GM23338 (cell line): Measurements from ENCODE around the gene TTYH3. TPM values are rescaled to one million over a fixed set of nuclear protein-coding genes. Genes with fewer than 3 reads are reported as not detected.

Source experiments
- ATAC-seq: fragments of 200-7000 bp; cut with Tn5 transposase; 3 replicates; pipeline ENCODE4 v1.9.1; 2020
- DNase-seq: peaks from one replicate; pipeline ENCODE4 v3.0.0-alpha.2; 2015; ENCODE audit warnings: low spot score
- H2AFZ ChIP-seq: fragments of 200-600 bp; sonication (generic); 2 replicates; pipeline ENCODE4 v1.8.0; 2016; ENCODE audit warnings: antibody characterized with exemption, mild to moderate bottlenecking, moderate library complexity
- H3F3A ChIP-seq: fragments of 200-600 bp; sonication (generic); replicated peaks from 2 replicates; pipeline ENCODE4 v1.8.0; 2017; ENCODE audit warnings: antibody characterized with exemption, mixed run types, low read depth
- H3K27ac ChIP-seq: fragments of 200-600 bp; sonication (generic); 2 replicates; pipeline ENCODE4 v1.6.1; 2016; ENCODE audit warnings: low read depth
- H3K27me3 ChIP-seq: fragments of 200-600 bp; sonication (generic); 2 replicates; pipeline ENCODE4 v1.8.0; 2016; ENCODE audit warnings: mild to moderate bottlenecking, mixed run types, moderate library complexity; ENCODE audit not compliant: insufficient read depth
- H3K36me3 ChIP-seq: fragments of 200-600 bp; sonication (generic); 2 replicates; pipeline ENCODE4 v1.8.0; 2016; ENCODE audit warnings: mild to moderate bottlenecking; ENCODE audit not compliant: insufficient read depth
- H3K4me1 ChIP-seq: fragments of 200-600 bp; sonication (generic); 2 replicates; pipeline ENCODE4 v1.8.0; 2016; ENCODE audit warnings: mild to moderate bottlenecking, moderate library complexity; ENCODE audit not compliant: insufficient read depth
- H3K4me2 ChIP-seq: fragments of 200-600 bp; sonication (generic); 2 replicates; pipeline ENCODE4 v1.7.1; 2017; ENCODE audit warnings: mixed run types
- H3K4me3 ChIP-seq: fragments of 200-600 bp; sonication (generic); 2 replicates; pipeline ENCODE4 v1.6.1; 2016; ENCODE audit warnings: mixed run types
- H3K79me2 ChIP-seq: fragments of 200-600 bp; sonication (generic); replicated peaks from 2 replicates; pipeline ENCODE4 v1.8.0; 2017; ENCODE audit warnings: mild to moderate bottlenecking; ENCODE audit not compliant: insufficient read depth
- H3K9me2 ChIP-seq: fragments of 200-600 bp; sonication (generic); 2 replicates; pipeline ENCODE4 v1.8.0; 2017; ENCODE audit not compliant: insufficient read depth
- H4K20me1 ChIP-seq: fragments of 200-600 bp; sonication (generic); replicated peaks from 2 replicates; pipeline ENCODE4 v1.8.0; 2017; ENCODE audit warnings: mild to moderate bottlenecking; ENCODE audit not compliant: insufficient read depth
- H3K27ac Mint-ChIP-seq: 2 replicates; pipeline ENCODE4 v1.8.0; 2020; ENCODE audit warnings: inconsistent platforms, mild to moderate bottlenecking, moderate library complexity, mixed read lengths
- H3K27me3 Mint-ChIP-seq: 3 replicates; pipeline ENCODE4 v1.8.0; 2022; ENCODE audit warnings: low read depth, mild to moderate bottlenecking, moderate library complexity, mixed read lengths, inconsistent platforms; ENCODE audit not compliant: insufficient read depth, poor library complexity
- H3K36me3 Mint-ChIP-seq: 3 replicates; pipeline ENCODE4 v1.8.0; 2021; ENCODE audit warnings: low read depth, mild to moderate bottlenecking, inconsistent platforms, moderate library complexity, mixed read lengths
- H3K4me1 Mint-ChIP-seq: 3 replicates; pipeline ENCODE4 v1.8.0; 2020; ENCODE audit warnings: mild to moderate bottlenecking, inconsistent platforms, mixed read lengths
- H3K4me3 Mint-ChIP-seq: 3 replicates; pipeline ENCODE4 v1.8.0; 2021; ENCODE audit warnings: moderate library complexity, mild to moderate bottlenecking, inconsistent platforms, mixed read lengths
- H3K9me3 Mint-ChIP-seq: 3 replicates; pipeline ENCODE4 v1.8.0; 2020; ENCODE audit warnings: moderate library complexity, mild to moderate bottlenecking, inconsistent platforms, mixed read lengths
- CREB1 ChIP-seq: fragments of 250-450 bp; sonication (Bioruptor Pico); IDR thresholded peaks from 2 replicates; pipeline ENCODE4 v1.5.0; 2020; ENCODE audit warnings: low read depth, mild to moderate bottlenecking, moderate library complexity
- CTCF ChIP-seq, 2 experiments: fragments of 200-600 bp in 1 of 2; sonication (generic) in 1 of 2; conservative IDR thresholded peaks; 2 replicates each; pipeline versions ENCODE4 v1.5.1 to v1.6.1; 2016 to 2017; ENCODE audit warnings: antibody characterized with exemption in 2 of 2, low read depth in 2 of 2, mild to moderate bottlenecking in 2 of 2, moderate library complexity in 1 of 2
- EZH2phosphoT487 ChIP-seq: fragments of 200-600 bp; sonication (generic); IDR thresholded peaks from one replicate; pipeline ENCODE4 v1.8.1; 2018; ENCODE audit warnings: antibody characterized with exemption; ENCODE audit not compliant: unreplicated experiment
- NANOG ChIP-seq: IDR thresholded peaks from 2 replicates; pipeline ENCODE4 v1.6.1; 2016; ENCODE audit warnings: antibody characterized with exemption, borderline replicate concordance
- POLR2AphosphoS5 ChIP-seq: IDR thresholded peaks from 2 replicates; pipeline ENCODE4 v1.6.1; 2016; ENCODE audit warnings: antibody characterized with exemption, low read depth
- STAT1 ChIP-seq: IDR thresholded peaks from one replicate; pipeline ENCODE4 v1.6.1; 2016; ENCODE audit warnings: antibody characterized with exemption; ENCODE audit not compliant: unreplicated experiment
- ZNF331 ChIP-seq: fragments of 250-450 bp; sonication (Bioruptor Pico); IDR thresholded peaks from 2 replicates; pipeline ENCODE4 v1.5.0; 2020; ENCODE audit warnings: low read depth, mild to moderate bottlenecking, moderate library complexity
- ZNF462 ChIP-seq: fragments of 250-450 bp; sonication (Bioruptor Pico); IDR thresholded peaks from 2 replicates; pipeline ENCODE4 v1.5.0; 2020; ENCODE audit warnings: mild to moderate bottlenecking, moderate library complexity
- polyA plus RNA-seq: library from polyadenylated mRNA; unstranded; fragments of >200 nt; fragmentation: Nextera tagmentation; extraction: Ambion mirVana; gene quantifications from 2 replicates; pipeline ENCODE4 v1.2.1, GENCODE V29; 2016
- total RNA-seq: library from RNA; depleted of rRNA; stranded (reverse); fragments of >200 nt; shearing (Covaris generic); gene quantifications from 2 replicates; pipeline ENCODE4 v1.2.3, GENCODE V29; 2014
- TF ChIP-seq, protein P1 (sequence below): IDR thresholded peaks from one replicate; pipeline ENCODE4 v1.6.1; 2018; ENCODE audit warnings: antibody characterized with exemption; ENCODE audit not compliant: unreplicated experiment

Gene TTYH3
- total and polyA plus RNA-seq, 2 experiments from 2014 or later: 59.6 to 126 TPM

GRCh38 chr7:2698581-2699288 lies 66.9 kb downstream of the TTYH3 start:
- Histone ChIP-seq H3K4me1 (no peaks in the 10 kb centered on the region), H3F3A (no peaks in the 10 kb centered on the region), H3K79me2 (no peaks in the 10 kb centered on the region), H3K4me2 (no peak overlapping the region), H4K20me1 (no peaks in the 10 kb centered on the region; the same call in 1 of the 2 replicates), H3K27ac (no peak overlapping the region), H2AFZ (no peak overlapping the region), H3K27me3 (no peaks in the 10 kb centered on the region), H3K36me3 (no peaks in the 10 kb centered on the region), H3K9me2 (no peaks in the 10 kb centered on the region), H3K4me3 (no peak overlapping the region)
- TF ChIP-seq NANOG (no peak), ZNF462 (CRISPR knock-in tag) (no peak)
- Mint-ChIP-seq H3K27ac (no peak overlapping the region), H3K27me3 (peaks cover 13% of the 10 kb centered on the region), H3K36me3 (no peaks in the 10 kb centered on the region), H3K4me1 (peaks cover 3% of the 10 kb centered on the region), H3K9me3 (no peaks in the 10 kb centered on the region), H3K4me3 (no peak overlapping the region)
- ATAC-seq (no peak), DNase-seq (no peak)

GRCh38 chr7:2699289-2699620 lies 67.5 kb downstream of the TTYH3 start:
- peaks cover 3% of the 10 kb centered on the region for H3K4me1 Mint-ChIP-seq
- H3K9me3 Mint-ChIP-seq: no peaks in the 10 kb centered on the region
- H4K20me1 ChIP-seq: no peaks in the 10 kb centered on the region; the same call in 1 of the 2 replicates
- H3K9me2 ChIP-seq: no peaks in the 10 kb centered on the region
- H3K36me3 ChIP-seq: no peaks in the 10 kb centered on the region
- H3K4me2 ChIP-seq: no peak overlapping the region
- no peak overlapping the region for H2AFZ ChIP-seq
- H3K79me2 ChIP-seq: no peaks in the 10 kb centered on the region
- DNase-seq: no peak
- no peak overlapping the region for H3K27ac Mint-ChIP-seq
- H3F3A ChIP-seq: no peaks in the 10 kb centered on the region
- H3K27me3 Mint-ChIP-seq: peaks cover 13% of the 10 kb centered on the region
- H3K27ac ChIP-seq: no peak overlapping the region
- no peak overlapping the region for H3K4me3 Mint-ChIP-seq
- no peaks in the 10 kb centered on the region for H3K4me1 ChIP-seq
- no peaks in the 10 kb centered on the region for H3K36me3 Mint-ChIP-seq
- H3K27me3 ChIP-seq: no peaks in the 10 kb centered on the region
- ATAC-seq: no peak
- no peak overlapping the region for H3K4me3 ChIP-seq
- TF ChIP-seq EZH2phosphoT487 (no peak), CTCF (conservative IDR thresholded peaks at IDR 0.05; ENCODE audit: low read depth in 2 of 2) (no peak), POLR2AphosphoS5 (no peak), CREB1 (no peak), STAT1 (no peak), ZNF331 (no peak)
- TF ChIP-seq, protein P1, sequence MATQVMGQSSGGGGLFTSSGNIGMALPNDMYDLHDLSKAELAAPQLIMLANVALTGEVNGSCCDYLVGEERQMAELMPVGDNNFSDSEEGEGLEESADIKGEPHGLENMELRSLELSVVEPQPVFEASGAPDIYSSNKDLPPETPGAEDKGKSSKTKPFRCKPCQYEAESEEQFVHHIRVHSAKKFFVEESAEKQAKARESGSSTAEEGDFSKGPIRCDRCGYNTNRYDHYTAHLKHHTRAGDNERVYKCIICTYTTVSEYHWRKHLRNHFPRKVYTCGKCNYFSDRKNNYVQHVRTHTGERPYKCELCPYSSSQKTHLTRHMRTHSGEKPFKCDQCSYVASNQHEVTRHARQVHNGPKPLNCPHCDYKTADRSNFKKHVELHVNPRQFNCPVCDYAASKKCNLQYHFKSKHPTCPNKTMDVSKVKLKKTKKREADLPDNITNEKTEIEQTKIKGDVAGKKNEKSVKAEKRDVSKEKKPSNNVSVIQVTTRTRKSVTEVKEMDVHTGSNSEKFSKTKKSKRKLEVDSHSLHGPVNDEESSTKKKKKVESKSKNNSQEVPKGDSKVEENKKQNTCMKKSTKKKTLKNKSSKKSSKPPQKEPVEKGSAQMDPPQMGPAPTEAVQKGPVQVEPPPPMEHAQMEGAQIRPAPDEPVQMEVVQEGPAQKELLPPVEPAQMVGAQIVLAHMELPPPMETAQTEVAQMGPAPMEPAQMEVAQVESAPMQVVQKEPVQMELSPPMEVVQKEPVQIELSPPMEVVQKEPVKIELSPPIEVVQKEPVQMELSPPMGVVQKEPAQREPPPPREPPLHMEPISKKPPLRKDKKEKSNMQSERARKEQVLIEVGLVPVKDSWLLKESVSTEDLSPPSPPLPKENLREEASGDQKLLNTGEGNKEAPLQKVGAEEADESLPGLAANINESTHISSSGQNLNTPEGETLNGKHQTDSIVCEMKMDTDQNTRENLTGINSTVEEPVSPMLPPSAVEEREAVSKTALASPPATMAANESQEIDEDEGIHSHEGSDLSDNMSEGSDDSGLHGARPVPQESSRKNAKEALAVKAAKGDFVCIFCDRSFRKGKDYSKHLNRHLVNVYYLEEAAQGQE: no peak
